Amniotic epithelial cell (primary cell): ENCODE measurements around the gene CHCHD3.
"Not testable (repeated sequence)": the region's sequence is repeated elsewhere in the genome, so short reads cannot be mapped to it uniquely, and the experiment has no call there.

Experiments used
- DNase-seq: peaks from one replicate; pipeline ENCODE4 v3.0.0-alpha.2; 2010; ENCODE audit warnings: low read depth

CHCHD3 gene

GRCh38 chr7:133044722-133045473, 37.0 kb downstream of the CHCHD3 start:
- DNase-seq, result no peak

- no peak for DNase-seq
Measured at GRCh38 chr7:133040674-133041073, 41.2 kb downstream of the CHCHD3 start.

DNA sequence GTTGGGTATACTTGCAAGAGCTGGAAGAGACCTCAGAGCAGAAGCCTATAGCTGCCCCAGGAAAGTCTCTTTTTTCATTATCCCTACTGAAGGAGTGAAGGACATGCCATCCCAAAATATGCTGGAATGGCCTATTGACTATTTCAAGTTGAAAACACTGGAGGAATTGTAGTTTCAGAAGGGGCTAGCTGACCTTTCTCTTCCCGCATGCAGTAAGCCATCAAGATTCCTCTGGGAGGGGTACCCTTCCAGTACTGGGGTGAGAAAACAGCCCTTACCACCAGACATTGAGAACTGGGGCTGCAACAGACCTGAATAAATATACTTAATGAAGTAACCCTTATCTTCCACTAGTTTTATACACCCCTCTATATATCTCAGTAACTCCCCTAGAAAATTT, 41.7 kb downstream of the CHCHD3 start:
- no peak for DNase-seq

GRCh38 chr7:133039614-133040013, 42.3 kb downstream of the CHCHD3 start:
- DNase-seq, result no peak

DNA sequence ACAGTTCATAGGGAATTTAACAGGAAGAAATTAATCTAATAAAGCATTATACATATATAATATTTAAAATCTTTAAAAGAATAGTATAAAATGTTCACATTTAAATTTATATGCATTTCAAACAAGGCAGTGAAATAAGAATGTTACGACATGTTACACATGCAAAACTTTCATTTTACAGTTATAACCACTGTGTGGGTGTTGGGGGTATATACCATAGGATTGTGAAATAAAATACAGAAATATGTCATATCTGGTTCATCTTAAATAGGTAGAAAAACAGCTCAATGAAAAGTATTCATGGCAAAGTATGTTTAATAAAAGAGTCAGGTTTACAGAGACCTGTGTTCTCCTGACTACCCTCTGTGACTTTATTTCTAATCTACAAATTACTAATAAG, 45.6 kb downstream of the CHCHD3 start:
- no peak for DNase-seq

DNA sequence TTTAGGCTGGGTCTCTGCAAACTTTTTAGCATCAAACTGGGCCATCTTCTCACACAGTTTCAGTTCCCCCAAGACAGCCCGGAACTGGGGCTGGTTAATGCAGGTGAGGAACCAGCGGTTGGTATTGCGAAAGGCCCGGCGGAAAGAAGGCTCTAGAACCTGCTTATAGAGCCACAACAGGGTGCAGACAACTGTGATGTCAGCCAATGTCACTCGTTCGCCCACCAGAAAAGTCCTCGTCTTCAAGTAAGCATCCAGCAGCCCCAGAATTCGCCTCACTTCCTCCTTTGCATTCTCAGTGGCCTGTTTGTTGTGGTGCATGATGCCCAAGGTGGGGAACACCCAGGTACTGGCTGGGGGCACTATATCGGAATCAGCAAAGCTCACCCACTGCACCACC, 46.6 kb downstream of the CHCHD3 start:
- not testable (repeated sequence) for DNase-seq

- DNase-seq, result no peak
Measured at GRCh38 chr7:133030346-133030745, 51.5 kb downstream of the CHCHD3 start.

GRCh38 chr7:133029463-133029862, 52.4 kb downstream of the CHCHD3 start:
- DNase-seq, result no peak

DNA sequence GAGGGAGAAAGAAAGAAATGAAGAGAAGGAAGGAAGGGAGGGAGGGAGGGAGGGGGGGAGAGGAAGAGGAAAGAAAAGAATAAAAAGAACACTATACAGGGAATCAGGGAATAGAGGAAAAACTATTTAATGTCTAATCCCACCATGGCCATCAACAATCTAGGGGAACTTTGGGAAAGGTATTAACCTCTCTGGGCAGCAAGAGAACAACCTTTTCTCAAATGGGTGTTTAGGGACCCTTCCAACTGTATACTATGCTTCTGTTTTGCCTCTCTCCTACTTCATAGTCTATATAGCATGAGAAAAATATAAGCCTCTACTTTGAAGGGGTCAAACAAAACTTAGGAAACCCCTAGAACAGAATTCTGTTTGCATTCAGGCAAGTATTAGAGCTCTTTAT, 54.5 kb downstream of the CHCHD3 start:
- no peak for DNase-seq

- DNase-seq, result no peak
Measured at GRCh38 chr7:133026210-133026859, 55.6 kb downstream of the CHCHD3 start.

DNA sequence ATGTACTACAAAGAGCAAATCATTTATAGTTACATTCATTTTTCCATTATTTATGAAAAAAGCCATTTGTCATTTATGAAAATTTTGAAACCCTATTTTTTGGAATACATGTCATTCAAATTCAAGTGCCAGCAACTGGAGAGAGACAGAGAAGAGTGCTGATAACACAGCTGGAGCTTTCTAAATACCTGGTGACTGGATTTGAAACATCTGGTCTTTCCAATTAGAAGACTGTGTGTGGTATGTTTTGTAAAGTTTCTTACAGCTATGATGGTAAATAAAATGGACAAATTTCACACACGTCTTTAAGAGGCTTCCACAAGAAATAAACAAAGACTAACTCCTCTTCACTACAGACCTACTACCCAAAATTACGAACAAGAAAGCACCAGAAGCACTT, 56.8 kb downstream of the CHCHD3 start:
- DNase-seq, result no peak

DNA sequence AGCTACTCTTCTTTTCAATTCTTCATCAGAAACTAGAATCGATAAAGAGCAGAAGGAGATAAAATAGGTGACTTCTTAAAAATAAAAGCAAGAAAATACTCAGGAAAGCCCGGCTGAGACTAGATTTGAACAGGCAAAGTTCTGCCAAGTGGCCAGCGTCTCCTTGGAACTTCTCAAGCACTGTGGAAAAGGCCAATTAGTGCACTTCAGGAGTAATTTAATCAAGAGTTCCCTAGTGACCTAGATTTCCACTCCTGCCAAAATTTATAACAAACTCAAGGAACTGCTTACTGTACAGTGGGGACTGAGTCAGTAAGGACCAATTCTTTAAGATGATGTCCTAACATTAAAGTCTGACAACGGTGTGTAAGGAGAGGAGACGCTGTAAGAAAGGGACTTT, 57.3 kb downstream of the CHCHD3 start:
- no peak for DNase-seq

GRCh38 chr7:133023370-133024071, 58.4 kb downstream of the CHCHD3 start:
- peak; percentile 8 for DNase-seq

DNA sequence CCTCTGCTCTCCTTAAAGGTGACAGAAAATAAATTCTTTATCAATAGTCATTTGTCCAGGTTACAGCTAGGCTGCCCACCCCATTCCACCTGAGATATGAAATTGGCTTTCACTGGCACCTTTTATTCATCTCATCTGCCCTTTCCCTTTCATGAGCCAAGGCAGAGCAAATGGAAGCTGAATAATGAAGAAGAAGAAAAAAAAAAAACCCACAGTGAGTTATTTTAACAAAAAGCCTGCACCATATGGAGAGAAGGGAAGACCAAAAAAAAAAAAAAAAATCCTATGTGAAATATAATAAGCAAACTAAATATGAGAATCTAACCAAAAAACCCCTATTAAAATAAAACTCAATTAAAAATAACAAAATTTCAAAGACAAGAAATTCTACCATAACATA, 59.2 kb downstream of the CHCHD3 start:
- no peak for DNase-seq

GRCh38 chr7:133021196-133021595, 60.7 kb downstream of the CHCHD3 start:
- no peak for DNase-seq

DNA sequence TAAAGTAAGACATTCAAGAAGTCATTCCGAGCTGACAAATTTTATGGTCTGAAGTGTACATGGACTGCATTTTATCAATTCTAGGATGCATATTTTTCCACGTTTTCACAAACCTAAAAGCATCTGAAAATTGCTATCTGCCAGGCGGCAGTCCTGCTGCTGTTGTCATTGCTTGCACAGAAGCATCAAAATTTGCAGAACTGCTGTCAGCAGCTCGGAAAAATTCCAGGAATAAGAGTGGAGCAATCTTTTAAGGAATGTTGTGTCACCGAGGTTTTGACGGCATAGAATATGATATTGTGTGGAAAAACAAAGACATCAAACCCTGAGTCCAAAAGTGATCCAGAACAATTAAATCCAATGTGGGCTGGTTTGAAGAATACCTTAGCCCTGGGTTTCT, 61.4 kb downstream of the CHCHD3 start:
- peak; percentile 24 for DNase-seq

DNA sequence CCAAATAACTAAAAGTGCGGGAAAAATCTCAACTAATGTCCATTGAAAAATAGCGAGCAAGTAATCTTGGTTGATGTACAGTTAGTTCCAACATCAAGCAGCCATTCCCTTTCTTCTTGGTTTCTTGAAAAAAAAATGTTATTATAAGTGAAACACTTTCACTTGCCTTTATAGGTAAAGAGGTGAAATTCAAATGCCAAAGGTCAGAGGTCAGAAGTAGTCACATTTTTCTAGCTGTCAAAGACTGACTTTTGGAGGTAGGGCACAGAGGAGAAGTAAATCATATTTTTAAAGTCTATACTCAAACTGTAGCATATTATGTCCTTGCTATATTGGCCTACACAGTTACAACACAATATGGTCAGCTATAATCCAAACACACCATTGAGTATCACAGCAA, 62.3 kb downstream of the CHCHD3 start:
- no peak for DNase-seq

GRCh38 chr7:133016604-133017003, 65.3 kb downstream of the CHCHD3 start:
- no peak for DNase-seq

DNA sequence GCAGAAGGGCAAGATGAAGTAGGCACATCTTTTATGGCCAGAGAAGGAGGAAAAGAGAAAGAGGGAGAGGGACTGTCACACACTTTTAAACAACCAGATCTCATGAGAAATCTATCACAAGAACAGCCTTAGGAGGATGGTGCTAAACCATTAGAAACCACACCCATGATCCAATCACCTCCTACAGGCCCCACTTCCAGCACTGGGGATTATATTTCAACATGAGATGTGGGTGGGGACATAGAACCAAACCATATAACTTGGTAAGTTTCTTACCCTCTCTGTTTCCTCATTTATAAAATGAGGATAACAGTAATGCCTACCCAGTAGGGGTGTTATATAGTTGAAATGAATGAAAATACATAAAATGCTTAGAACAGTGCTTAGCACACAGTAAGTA, 66.0 kb downstream of the CHCHD3 start:
- DNase-seq, result no peak

DNA sequence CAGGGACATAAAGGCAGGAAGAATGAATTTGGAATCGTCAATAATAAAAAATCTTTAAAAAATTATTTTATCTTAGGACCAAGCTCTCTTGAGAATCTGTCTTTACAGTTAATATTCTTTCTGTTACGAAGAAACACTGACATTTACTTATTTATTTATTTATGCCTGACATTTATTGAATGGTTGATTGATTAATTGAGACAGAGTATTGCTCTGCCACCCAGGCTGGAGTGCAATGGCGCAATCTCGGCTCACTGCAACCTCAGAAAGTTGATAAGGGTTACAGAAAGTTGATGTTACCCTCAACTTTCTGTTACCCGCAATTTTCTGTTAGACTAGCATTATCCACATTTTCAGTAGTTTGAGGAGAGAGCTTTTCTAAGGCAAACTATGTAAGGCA, 70.1 kb downstream of the CHCHD3 start:
- no peak for DNase-seq

DNA sequence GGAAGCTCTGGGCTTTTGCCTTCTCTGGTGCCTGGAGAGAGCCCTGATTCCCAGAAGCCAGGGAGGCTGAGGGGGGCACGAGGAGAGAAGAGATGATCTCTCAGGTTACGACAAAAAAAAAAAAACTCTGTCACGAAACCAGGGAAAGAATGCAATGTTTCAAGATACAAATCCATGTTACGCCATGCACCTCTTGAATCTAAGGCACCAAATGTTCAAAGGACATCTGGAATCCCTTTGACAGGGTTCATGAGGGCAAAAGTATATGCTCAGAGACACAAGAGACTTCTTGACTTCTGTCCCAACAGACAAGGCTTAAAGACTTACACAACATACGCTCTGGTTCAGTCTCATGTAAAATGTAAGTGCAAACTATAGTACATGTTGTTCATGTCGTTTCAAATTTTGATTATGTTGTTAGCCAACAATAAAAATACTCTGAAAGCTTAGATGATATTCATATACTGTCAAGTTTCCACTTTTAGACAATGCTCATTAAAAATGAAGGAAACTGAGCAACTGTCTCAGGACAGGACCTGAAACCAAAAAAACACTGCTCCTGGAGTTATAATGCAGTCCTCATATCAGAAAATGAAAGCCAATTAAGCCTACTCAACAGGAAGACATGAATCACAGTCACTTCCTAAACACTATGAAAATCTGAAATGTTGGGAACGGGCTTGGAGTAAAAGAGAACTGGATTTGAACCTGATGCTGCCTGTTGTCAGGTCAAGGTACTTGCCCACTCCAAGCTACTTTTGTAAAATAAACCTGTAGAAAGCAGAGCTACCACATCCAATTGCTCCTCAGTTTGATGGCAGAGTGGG, 72.3 kb downstream of the CHCHD3 start:
- peak; percentile 11 for DNase-seq

DNA sequence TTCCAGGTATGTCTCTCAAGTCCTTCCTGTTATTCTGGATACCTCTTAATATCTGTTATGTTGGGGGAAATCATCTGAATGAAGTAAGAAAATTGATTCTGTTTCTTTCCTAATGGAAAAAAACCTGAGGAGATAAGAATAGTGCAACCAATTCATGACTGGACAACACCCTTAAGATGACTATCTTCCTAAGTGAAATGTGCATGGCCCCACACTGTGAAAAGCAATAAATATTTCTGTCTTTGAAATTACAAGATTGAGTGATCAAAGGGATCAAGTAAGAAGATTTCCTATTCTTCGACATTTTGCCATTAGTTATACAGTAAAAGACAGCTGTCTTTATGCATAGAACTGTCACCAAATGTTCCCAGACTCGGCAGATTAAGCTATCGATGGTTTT, 73.9 kb downstream of the CHCHD3 start:
- no peak for DNase-seq
